WI38 (cell line): ENCODE data around the gene ZNF662.

Source experiments
- H3K4me3 ChIP-seq: 2 replicates; pipeline ENCODE4 v1.5.1; 2011; ENCODE audit warnings: low read depth, mild to moderate bottlenecking, control low read depth, low read length
- TF ChIP-seq, protein P1 (sequence below): IDR thresholded peaks from 2 replicates; pipeline ENCODE4 v1.5.1; 2012; ENCODE audit warnings: low read depth, mild to moderate bottlenecking, control low read depth, low read length

Gene ZNF662

DNA sequence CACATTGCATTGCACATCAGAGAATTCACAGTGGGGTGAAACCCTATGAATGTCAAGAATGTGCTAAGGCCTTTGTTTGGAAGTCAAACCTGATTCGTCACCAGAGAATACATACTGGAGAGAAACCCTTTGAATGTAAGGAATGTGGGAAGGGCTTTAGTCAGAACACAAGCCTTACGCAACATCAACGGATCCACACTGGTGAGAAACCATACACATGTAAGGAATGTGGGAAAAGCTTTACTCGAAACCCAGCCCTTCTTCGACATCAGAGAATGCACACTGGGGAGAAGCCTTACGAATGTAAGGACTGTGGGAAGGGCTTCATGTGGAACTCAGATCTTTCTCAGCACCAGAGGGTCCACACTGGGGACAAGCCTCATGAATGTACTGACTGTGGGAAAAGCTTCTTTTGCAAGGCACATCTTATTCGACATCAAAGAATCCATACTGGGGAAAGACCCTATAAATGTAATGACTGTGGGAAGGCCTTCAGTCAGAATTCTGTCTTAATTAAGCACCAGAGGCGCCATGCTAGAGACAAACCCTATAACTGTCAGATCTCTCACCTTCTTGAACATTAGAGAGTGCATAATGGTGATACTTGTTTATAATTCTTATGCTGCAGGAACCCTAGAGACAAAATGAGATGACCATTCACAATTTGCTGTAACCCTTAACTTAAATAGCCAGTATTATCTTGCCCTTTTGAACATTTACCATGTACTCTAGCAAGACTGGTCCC is 9.0 kb downstream of the ZNF662 start:
- TF ChIP-seq, protein P1, sequence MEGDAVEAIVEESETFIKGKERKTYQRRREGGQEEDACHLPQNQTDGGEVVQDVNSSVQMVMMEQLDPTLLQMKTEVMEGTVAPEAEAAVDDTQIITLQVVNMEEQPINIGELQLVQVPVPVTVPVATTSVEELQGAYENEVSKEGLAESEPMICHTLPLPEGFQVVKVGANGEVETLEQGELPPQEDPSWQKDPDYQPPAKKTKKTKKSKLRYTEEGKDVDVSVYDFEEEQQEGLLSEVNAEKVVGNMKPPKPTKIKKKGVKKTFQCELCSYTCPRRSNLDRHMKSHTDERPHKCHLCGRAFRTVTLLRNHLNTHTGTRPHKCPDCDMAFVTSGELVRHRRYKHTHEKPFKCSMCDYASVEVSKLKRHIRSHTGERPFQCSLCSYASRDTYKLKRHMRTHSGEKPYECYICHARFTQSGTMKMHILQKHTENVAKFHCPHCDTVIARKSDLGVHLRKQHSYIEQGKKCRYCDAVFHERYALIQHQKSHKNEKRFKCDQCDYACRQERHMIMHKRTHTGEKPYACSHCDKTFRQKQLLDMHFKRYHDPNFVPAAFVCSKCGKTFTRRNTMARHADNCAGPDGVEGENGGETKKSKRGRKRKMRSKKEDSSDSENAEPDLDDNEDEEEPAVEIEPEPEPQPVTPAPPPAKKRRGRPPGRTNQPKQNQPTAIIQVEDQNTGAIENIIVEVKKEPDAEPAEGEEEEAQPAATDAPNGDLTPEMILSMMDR = no peak
- no peak overlapping the region for H3K4me3 ChIP-seq

DNA sequence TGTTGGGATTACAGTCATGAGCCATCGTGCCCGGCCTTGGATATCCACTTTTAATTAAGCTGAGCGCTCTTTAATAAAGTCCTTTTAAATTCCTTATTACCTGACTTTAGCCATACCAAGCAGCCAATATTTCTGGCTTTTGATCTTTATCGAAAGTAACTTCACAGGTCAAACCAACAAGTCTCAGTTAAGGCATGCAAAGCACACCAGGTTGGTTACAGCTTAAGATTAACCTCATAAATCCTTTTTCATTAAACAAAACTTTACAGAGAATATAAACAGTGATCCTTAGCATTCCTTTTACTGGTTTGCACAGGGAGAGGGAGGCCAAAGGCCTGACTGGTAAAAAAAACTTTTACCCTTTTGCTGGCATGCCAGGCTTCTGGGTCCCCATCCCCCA is 17.7 kb downstream of the ZNF662 start:
- TF ChIP-seq, protein P1 = no peak
- H3K4me3 ChIP-seq = no peak overlapping the region

DNA sequence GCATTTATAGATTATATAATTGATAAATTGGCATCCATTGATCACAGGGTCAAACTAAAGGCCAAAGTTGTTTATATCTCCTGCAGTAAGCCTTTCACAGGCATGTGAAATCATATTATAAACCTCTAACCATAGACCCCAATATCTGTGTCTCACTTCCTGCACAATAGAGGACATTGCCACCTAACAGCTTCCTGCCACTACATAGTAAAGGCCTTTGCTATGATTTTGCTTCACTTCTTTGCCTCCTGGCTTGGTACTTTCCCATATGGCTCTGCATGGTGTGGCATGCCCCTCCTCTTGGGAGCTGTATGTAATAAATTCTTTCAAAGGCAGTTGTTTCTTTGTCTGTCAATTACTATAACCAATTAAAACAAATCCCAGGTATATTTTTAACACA is 20.4 kb downstream of the ZNF662 start:
- H3K4me3 ChIP-seq = no peak overlapping the region
- TF ChIP-seq, protein P1 = no peak

DNA sequence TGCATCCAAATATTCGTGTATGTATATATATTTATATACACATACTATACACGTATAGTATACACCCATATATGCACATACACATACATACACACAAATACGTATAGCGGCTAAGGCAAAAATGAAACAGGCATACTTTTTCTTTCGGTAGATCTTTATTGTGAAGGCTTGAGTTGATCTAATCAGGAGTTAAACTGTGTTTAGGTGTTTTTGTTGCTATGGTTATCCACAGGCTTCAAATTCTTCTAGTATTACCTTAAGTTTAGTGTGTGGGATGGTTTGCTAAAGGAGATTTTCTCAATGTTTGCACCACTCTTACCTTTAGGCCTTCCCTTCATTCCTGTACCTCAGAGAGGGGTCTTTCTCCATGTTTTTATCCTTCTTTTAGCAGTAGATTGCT is 28.2 kb downstream of the ZNF662 start:
- TF ChIP-seq, protein P1 = no peak
- H3K4me3 ChIP-seq = no peak overlapping the region

DNA sequence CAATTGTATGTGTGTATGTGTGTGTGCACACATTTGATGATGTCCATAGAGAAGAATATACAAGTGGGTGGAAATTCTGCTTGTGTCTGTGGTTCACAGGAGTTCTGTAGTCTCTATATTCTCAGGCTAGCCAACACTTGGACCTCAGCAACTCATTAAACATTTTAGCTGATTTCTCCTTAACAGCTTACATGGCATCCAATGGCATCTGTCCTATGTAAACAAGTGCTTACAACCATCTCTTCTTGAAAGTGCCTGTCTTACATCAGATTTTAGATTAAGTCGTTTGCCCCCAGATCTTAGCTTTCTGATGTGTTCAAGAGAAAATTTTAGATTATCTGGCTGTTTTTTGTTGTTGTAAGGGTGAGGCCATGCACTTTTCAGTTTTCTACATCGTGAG is 29.0 kb downstream of the ZNF662 start:
- TF ChIP-seq, protein P1 = no peak
- no peak overlapping the region for H3K4me3 ChIP-seq

DNA sequence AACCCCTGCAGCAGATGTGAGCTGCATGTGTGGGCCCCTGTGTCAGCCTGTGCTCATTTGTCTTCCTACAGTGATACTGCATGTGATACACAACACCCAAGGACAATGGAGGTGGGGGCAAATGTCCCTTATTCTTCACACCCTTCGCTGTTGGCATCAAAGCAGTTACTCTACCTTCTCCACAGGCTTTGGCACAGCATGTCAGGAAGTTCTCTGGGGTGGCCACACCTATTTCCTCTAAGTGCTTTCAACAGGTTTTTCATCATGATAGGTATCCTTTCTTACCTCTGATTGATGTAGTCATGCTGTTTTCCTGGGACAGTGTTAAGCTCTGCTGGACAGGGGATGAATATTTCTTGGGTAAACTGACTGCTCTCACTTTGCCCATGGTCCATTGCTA is 29.5 kb downstream of the ZNF662 start:
- TF ChIP-seq, protein P1 = no peak

DNA sequence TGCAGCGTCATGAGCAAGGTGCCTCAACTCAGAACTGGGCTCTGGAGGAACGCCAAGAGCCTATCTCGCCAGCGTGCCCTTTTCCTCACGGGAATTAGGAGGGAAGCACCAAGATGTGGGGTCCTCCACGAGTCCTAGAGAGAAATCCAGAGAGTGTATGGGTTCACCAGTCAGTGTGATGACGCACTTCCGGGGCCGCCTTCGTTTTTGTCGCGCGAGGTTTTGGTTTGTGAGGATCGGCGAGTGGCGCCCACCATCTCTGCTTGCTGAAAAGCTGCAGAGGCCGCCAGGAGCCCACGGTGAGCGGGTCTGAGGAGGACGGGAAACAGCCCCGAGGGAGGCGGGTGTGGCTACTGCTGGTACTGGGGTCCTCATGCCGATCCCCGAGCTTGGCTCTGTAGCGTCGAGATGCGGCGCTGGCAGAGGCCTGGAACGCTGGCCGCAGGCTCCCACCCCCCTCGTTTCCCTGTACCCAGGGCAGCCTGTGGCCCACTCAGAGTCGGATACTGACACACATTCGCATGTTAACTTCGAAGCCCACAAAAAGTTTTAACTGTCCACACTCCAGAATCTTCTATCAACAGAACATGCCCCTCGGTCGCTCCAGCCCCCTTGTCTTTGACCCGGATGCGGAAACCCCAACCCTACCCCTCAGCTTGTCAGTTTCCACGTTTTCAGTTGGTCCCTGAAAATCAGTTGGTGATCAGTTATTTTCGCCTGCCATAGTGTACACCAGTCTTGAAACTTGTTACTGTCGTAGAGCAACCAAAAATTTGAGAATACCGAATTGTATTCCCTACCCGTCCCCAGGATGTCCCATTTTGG is 30.4 kb downstream of the ZNF662 start:
- TF ChIP-seq, protein P1 = no peak
- H3K4me3 ChIP-seq = no peak overlapping the region

More for the DNA sequence above, 29.5 kb downstream of the ZNF662 start:
- H3K4me3 ChIP-seq = no peak overlapping the region
